ENCODE results near the gene EFNB3.

EFNB3 gene

GRCh38 chr17:7687072-7687907 lies 17.7 kb upstream of the EFNB3 start, which contains the start of gene TP53:
Gene TP53 (minus strand): TSS chr17:7687490. CDS start chr17:7676594, 10,896 bp downstream.
- Mint-ChIP-seq H3K27me3 (ENCODE audit: low read depth) (no peaks in the 10 kb centered on the region), H3K4me3 (peak within 1 kb of the TSS; percentile 95), H3K36me3 (ENCODE audit: low read depth) (peaks cover 22% of the 10 kb centered on the region), H3K9me3 (no peaks in the 10 kb centered on the region), H3K27ac (peak within 1 kb of the TSS; percentile 98), H3K4me1 (ENCODE audit: low read depth) (peaks cover 28% of the 10 kb centered on the region)

DNA sequence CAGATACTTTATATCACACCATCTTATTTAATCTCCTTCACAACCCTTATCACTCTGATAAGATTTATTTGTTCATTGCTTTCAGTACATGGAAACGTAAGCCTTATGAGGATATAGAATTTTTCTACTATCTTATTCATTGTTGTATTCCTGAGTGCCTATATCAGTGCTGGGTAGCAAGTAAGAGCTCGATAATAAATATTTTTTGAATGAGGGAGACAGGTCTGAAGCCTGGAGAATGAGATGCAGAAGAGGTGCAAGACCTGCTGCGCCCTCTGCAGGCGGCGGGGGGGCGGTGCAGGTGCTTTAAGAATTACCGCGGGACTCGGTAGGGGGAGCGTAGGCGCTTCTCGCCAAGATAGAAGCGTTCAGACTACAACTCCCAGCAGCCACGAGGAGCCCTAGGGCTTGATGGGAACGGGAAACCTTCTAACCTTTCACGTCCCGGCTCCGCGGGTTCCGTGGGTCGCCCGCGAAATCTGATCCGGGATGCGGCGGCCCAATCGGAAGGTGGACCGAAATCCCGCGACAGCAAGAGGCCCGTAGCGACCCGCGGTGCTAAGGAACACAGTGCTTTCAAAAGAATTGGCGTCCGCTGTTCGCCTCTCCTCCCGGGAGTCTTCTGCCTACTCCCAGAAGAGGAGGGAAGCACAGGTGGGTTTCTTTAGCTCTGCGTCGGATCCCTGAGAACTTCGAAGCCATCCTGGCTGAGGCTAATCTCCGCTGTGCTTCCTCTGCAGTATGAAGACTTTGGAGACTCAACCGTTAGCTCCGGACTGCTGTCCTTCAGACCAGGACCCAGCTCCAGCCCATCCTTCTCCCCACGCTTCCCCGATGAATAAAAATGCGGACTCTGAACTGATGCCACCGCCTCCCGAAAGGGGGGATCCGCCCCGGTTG lies 16.8 kb upstream of the EFNB3 start, which contains the start of gene WRAP53:
WRAP53 (plus strand) TSS at position 570 of the 900 bp plus-strand sequence; CDS start at position 742, 172 bp downstream.
- peaks cover 18% of the 10 kb centered on the region for H3K36me3 Mint-ChIP-seq (ENCODE audit: low read depth)
- H3K27me3 Mint-ChIP-seq (ENCODE audit: low read depth) = no peaks in the 10 kb centered on the region
- H3K4me1 Mint-ChIP-seq (ENCODE audit: low read depth) = peaks cover 28% of the 10 kb centered on the region
- peak within 1 kb of the TSS; percentile 95 for H3K4me3 Mint-ChIP-seq
- H3K9me3 Mint-ChIP-seq = no peaks in the 10 kb centered on the region
- peak within 1 kb of the TSS; percentile 98 for H3K27ac Mint-ChIP-seq

DNA sequence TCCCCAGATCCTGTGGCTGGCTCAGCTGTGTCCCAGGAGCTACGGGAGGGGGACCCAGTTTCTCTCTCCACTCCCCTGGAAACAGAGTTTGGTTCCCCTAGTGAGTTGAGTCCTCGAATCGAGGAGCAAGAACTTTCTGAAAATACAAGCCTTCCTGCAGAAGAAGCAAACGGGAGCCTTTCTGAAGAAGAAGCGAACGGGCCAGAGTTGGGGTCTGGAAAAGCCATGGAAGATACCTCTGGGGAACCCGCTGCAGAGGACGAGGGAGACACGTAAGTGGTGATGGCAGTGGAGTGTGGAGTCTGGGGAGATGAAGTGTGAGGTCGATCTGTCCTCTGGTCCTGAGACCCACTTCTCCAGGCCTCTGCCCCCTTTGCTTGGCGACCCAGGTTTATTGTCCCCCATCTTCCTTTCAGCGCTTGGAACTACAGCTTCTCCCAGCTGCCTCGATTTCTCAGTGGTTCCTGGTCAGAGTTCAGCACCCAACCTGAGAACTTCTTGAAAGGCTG lies 16.1 kb upstream of the EFNB3 start:
- Mint-ChIP-seq H3K27ac (peak overlapping the region; percentile 55), H3K36me3 (ENCODE audit: low read depth) (peaks cover 20% of the 10 kb centered on the region), H3K9me3 (no peaks in the 10 kb centered on the region), H3K4me1 (ENCODE audit: low read depth) (peaks cover 28% of the 10 kb centered on the region), H3K27me3 (ENCODE audit: low read depth) (no peaks in the 10 kb centered on the region), H3K4me3 (peak overlapping the region; percentile 95)

- H3K27ac Mint-ChIP-seq = no peak overlapping the region
- H3K27me3 Mint-ChIP-seq (ENCODE audit: low read depth) = no peaks in the 10 kb centered on the region
- H3K9me3 Mint-ChIP-seq = no peaks in the 10 kb centered on the region
- H3K4me1 Mint-ChIP-seq (ENCODE audit: low read depth) = no peaks in the 10 kb centered on the region
- H3K4me3 Mint-ChIP-seq = no peak overlapping the region
- H3K36me3 Mint-ChIP-seq (ENCODE audit: low read depth) = peaks cover 18% of the 10 kb centered on the region
Observed at GRCh38 chr17:7695586-7695985, 9.4 kb upstream of the EFNB3 start.

- H3K36me3 Mint-ChIP-seq (ENCODE audit: low read depth) = peaks cover 21% of the 10 kb centered on the region
- no peak overlapping the region for H3K27ac Mint-ChIP-seq
- no peak overlapping the region for H3K4me3 Mint-ChIP-seq
- H3K4me1 Mint-ChIP-seq (ENCODE audit: low read depth) = no peaks in the 10 kb centered on the region
- no peaks in the 10 kb centered on the region for H3K27me3 Mint-ChIP-seq (ENCODE audit: low read depth)
- no peaks in the 10 kb centered on the region for H3K9me3 Mint-ChIP-seq
Observed at GRCh38 chr17:7697828-7698588, 7.0 kb upstream of the EFNB3 start.

- Mint-ChIP-seq H3K9me3 (no peaks in the 10 kb centered on the region), H3K27ac (no peak overlapping the region), H3K27me3 (ENCODE audit: low read depth) (peaks cover 18% of the 10 kb centered on the region), H3K36me3 (ENCODE audit: low read depth) (peaks cover 20% of the 10 kb centered on the region), H3K4me3 (no peak overlapping the region), H3K4me1 (ENCODE audit: low read depth) (peaks cover 4% of the 10 kb centered on the region)
Observed at GRCh38 chr17:7700510-7700909, 4.5 kb upstream of the EFNB3 start.

GRCh38 chr17:7701681-7702080 lies 3.3 kb upstream of the EFNB3 start:
- Mint-ChIP-seq H3K4me1 (ENCODE audit: low read depth) (peaks cover 7% of the 10 kb centered on the region), H3K4me3 (no peak overlapping the region), H3K36me3 (ENCODE audit: low read depth) (peaks cover 14% of the 10 kb centered on the region), H3K27me3 (ENCODE audit: low read depth) (peaks cover 29% of the 10 kb centered on the region), H3K9me3 (no peaks in the 10 kb centered on the region), H3K27ac (no peak overlapping the region)

- no peaks in the 10 kb centered on the region for H3K9me3 Mint-ChIP-seq
- H3K27ac Mint-ChIP-seq = no peak overlapping the region
- H3K27me3 Mint-ChIP-seq (ENCODE audit: low read depth) = peaks cover 39% of the 10 kb centered on the region
- no peak overlapping the region for H3K4me3 Mint-ChIP-seq
- peaks cover 7% of the 10 kb centered on the region for H3K4me1 Mint-ChIP-seq (ENCODE audit: low read depth)
- peaks cover 14% of the 10 kb centered on the region for H3K36me3 Mint-ChIP-seq (ENCODE audit: low read depth)
Observed at GRCh38 chr17:7702776-7703175, 2.2 kb upstream of the EFNB3 start.

DNA sequence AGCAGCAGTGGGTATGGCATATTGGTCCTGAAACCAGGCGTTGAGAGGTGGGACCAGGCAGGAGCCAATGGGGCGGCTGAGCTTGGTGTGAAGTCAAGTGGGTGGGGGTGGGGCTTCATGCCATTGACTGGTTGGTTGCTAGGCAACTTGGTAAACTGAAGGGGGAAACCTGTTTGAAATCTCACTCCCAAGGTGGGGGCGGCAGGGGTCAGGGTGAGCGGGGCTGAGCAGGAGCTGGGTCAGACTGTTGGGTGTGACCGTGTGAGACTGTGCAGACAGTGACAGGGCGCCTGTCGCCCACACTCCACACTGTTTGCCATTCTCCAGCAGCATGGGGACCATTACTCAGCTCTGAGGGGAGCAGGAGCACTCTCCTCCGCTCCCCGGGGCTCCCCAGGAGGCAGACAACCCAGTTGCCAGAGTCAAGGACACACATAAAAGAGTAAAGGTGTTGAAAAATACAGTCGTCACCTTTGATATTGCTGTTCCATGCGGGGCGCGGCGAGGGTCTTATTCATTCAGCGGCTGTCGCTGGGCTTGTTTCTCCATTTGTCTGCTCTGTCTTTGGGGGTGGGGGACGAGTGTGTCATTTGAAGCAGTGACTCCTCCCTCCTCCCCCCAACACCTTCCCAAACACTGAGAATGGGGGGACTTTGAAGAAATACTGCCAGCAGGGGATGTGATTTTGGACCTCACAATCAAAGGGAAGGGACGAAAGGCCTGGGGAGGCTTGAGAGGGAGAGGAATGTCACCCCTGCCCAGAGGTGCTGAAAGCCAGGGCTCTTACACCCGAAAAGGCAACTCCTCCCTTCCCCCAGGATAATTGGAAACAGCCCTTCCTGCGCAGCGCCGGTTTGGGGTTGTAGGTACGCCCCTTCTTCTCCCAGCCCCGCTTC lies 1.2 kb upstream of the EFNB3 start:
- Mint-ChIP-seq H3K4me3 (no peak overlapping the region), H3K4me1 (ENCODE audit: low read depth) (peaks cover 7% of the 10 kb centered on the region), H3K27me3 (ENCODE audit: low read depth) (peaks cover 42% of the 10 kb centered on the region), H3K36me3 (ENCODE audit: low read depth) (peaks cover 10% of the 10 kb centered on the region), H3K9me3 (no peaks in the 10 kb centered on the region), H3K27ac (no peak overlapping the region)

- Mint-ChIP-seq H3K4me1 (ENCODE audit: low read depth) (peaks cover 14% of the 10 kb centered on the region), H3K27me3 (ENCODE audit: low read depth) (peaks cover 42% of the 10 kb centered on the region), H3K36me3 (ENCODE audit: low read depth) (peaks cover 10% of the 10 kb centered on the region), H3K9me3 (no peaks in the 10 kb centered on the region), H3K27ac (no peak overlapping the region), H3K4me3 (no peak overlapping the region)
Observed at GRCh38 chr17:7705269-7706255, 560 bp downstream of the EFNB3 start.

DNA sequence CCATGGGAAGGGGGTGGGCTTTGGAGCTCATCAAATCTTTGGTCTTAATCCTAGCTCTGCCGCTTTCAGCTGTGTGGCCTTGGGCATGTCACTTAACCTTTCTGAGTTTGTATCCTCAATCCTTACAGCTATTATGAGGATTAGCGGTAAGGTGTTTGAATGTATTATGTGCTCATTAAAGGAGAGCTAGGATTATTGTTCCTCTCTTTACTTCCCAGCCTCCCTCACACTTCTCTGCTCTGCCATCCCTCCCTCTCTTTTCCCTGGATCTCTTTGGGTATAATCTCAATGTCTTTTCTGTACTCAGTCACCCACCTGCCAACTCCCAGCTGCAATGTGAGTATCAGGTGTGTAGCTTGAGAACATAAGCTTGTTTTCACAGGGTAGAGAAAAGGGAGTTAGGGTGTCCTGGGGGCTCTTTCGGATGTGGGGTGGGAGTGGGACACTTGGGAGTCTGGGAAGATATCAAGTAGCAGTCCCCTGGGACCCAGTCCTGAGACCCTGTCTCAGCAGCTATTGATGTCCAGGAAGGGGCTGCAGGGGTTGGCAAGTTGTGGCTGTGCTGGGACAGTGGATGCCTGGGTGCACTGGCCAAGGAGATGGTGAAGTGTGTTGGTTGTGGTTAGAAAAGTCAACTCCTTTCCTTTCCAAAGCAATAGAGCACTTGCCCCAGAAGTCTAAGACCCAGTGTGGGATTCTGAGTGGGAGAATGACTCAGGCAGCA lies 1.8 kb downstream of the EFNB3 start:
- Mint-ChIP-seq H3K27me3 (ENCODE audit: low read depth) (peaks cover 47% of the 10 kb centered on the region), H3K4me1 (ENCODE audit: low read depth) (peaks cover 19% of the 10 kb centered on the region), H3K36me3 (ENCODE audit: low read depth) (peaks cover 9% of the 10 kb centered on the region), H3K4me3 (no peak overlapping the region), H3K9me3 (no peaks in the 10 kb centered on the region), H3K27ac (no peak overlapping the region)

DNA sequence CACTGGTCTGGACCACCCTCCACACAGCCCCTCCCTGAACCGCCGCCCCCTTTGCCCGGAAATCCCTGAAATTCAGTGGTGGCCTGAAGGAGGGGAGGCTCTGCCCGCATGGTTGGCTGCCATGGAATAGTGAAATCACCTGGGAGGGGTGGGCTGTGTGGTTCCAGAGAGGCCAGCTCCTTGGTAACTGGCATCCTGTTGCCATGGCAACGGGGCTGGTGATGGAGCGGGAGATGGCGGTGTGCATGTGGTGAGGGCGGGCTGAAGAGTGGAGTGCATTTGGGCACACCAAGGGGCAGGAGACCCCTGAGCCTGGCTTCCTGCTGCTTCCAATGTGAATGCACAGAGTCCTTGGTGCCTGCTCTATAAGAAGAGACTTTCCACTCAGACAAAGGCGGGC lies 2.4 kb downstream of the EFNB3 start:
- H3K4me1 Mint-ChIP-seq (ENCODE audit: low read depth) = peaks cover 19% of the 10 kb centered on the region
- no peaks in the 10 kb centered on the region for H3K9me3 Mint-ChIP-seq
- H3K27ac Mint-ChIP-seq = no peak overlapping the region
- no peak overlapping the region for H3K4me3 Mint-ChIP-seq
- H3K27me3 Mint-ChIP-seq (ENCODE audit: low read depth) = peaks cover 51% of the 10 kb centered on the region
- H3K36me3 Mint-ChIP-seq (ENCODE audit: low read depth) = peaks cover 7% of the 10 kb centered on the region
